Suprapubic skin (tissue), 4 donors: ENCODE results near the gene FHOD3. TPM values are rescaled to one million over a fixed set of nuclear protein-coding genes. Genes with fewer than 3 reads are reported as not detected.

Experiments used
- DNase-seq, 2 donors: peaks; one replicate each; pipeline ENCODE4 v3.0.0-alpha.2; 2019; ENCODE audit warnings: low spot score in 2 of 2
- H3K27ac ChIP-seq: fragments of 200-600 bp; sonication (generic); one replicate; pipeline ENCODE4 v1.5.1; 2019
- H3K27me3 ChIP-seq: fragments of 200-600 bp; sonication (generic); one replicate; pipeline ENCODE4 v1.5.1; 2019
- H3K36me3 ChIP-seq: fragments of 200-600 bp; sonication (generic); one replicate; pipeline ENCODE4 v1.5.1; 2019
- H3K4me1 ChIP-seq: fragments of 200-600 bp; sonication (generic); one replicate; pipeline ENCODE4 v1.5.1; 2019
- H3K4me3 ChIP-seq: fragments of 200-600 bp; sonication (generic); one replicate; pipeline ENCODE4 v1.5.1; 2019; ENCODE audit warnings: mild to moderate bottlenecking
- H3K9me3 ChIP-seq: fragments of 200-600 bp; sonication (generic); one replicate; pipeline ENCODE4 v1.5.1; 2019
- CTCF ChIP-seq, 2 donors: fragments of 200-600 bp in 1 of 2; fragments of 450-650 bp in 1 of 2; sonication (generic) in 1 of 2; IDR thresholded peaks; one replicate each; pipeline ENCODE4 v1.5.1; 2016 to 2019; ENCODE audit warnings: antibody characterized with exemption in 2 of 2, mild to moderate bottlenecking in 1 of 2, moderate library complexity in 1 of 2
- EP300 ChIP-seq: sonication (generic); formaldehyde crosslinking; IDR thresholded peaks from one replicate; pipeline ENCODE4 v1.6.1; 2017; ENCODE audit warnings: antibody characterized with exemption
- POLR2A ChIP-seq, 2 donors: fragments of 450-650 bp; IDR thresholded peaks; one replicate each; pipeline ENCODE4 v1.6.1; 2017; ENCODE audit warnings: antibody characterized with exemption in 2 of 2, mild to moderate bottlenecking in 2 of 2, moderate library complexity in 2 of 2
- POLR2AphosphoS5 ChIP-seq, 3 donors: sonication (generic); formaldehyde crosslinking; IDR thresholded peaks; one replicate each; pipeline ENCODE4 v1.6.1; 2017; ENCODE audit warnings: antibody characterized with exemption in 3 of 3
- WGBS: methylation state at CpG from one replicate; pipeline ENCODE4 v1.1.5; 2018; 5-methylcytosine and 5-hydroxymethylcytosine counted together
- total RNA-seq, 4 donors: library from RNA; depleted of rRNA; stranded (reverse); fragments of >200 nt; gene quantifications; one replicate each; pipeline ENCODE4 v1.1.0, GENCODE V29; 2016

FHOD3 gene
- total RNA-seq, 4 donors from 2014 or later, result 5.8 to 18.7 (median 15.5) TPM

DNA sequence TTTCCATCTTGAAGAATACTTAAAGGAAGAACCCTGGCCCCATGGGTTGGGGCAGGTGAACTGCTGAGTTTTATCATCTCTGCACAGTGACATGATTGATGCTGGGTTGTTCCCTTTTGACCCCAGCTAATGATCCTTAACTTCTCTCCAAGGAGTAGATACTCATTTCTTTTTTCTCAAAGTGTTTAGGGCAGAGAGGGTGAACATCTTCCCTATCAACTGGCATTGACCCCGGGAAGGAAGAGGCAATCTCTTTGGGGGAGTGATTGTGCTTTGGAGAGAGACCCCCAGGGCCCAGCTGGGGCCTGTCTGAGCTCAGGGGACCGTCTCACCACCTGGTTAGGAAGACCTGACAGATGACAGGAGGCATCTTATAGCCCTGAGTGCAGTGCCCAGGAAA, 190.6 kb downstream of the FHOD3 start:
- DNase-seq, result no peak
- Histone ChIP-seq H3K4me1 (no peaks in the 10 kb centered on the region), H3K27ac (no peak overlapping the region), H3K9me3 (no peaks in the 10 kb centered on the region), H3K4me3 (no peak overlapping the region), H3K36me3 (no peaks in the 10 kb centered on the region), H3K27me3 (no peaks in the 10 kb centered on the region)
- WGBS, result 50% methylated on average over 2 of the region's 2 CpGs
- TF ChIP-seq EP300, result no peak
- no peak for TF ChIP-seq POLR2A (IDR thresholded peaks at IDR 0.05)
- no peak for TF ChIP-seq POLR2AphosphoS5 (IDR thresholded peaks at IDR 0.05)
- TF ChIP-seq CTCF (IDR thresholded peaks at IDR 0.05), result no peak

GRCh38 chr18:36490897-36491296, 193.4 kb downstream of the FHOD3 start:
- TF ChIP-seq EP300, result no peak
- TF ChIP-seq POLR2A (IDR thresholded peaks at IDR 0.05), result no peak
- no peak for TF ChIP-seq CTCF (IDR thresholded peaks at IDR 0.05)
- TF ChIP-seq POLR2AphosphoS5 (IDR thresholded peaks at IDR 0.05), result no peak

GRCh38 chr18:36492604-36493329, 195.3 kb downstream of the FHOD3 start:
- Histone ChIP-seq H3K36me3 (no peaks in the 10 kb centered on the region), H3K4me3 (no peak overlapping the region), H3K27ac (no peak overlapping the region), H3K4me1 (no peaks in the 10 kb centered on the region), H3K27me3 (no peaks in the 10 kb centered on the region), H3K9me3 (no peaks in the 10 kb centered on the region)
- TF ChIP-seq EP300 (no peak), CTCF (IDR thresholded peaks at IDR 0.05) (no peak), POLR2AphosphoS5 (IDR thresholded peaks at IDR 0.05) (no peak), POLR2A (IDR thresholded peaks at IDR 0.05) (no peak)
- WGBS, result 91% methylated on average over 6 of the region's 6 CpGs
- DNase-seq, result no peak

More at GRCh38 chr18:36490897-36491296, 193.4 kb downstream of the FHOD3 start:
- Histone ChIP-seq H3K27me3 (no peaks in the 10 kb centered on the region), H3K27ac (no peak overlapping the region), H3K36me3 (no peaks in the 10 kb centered on the region), H3K4me1 (no peaks in the 10 kb centered on the region), H3K4me3 (no peak overlapping the region), H3K9me3 (no peaks in the 10 kb centered on the region)
- WGBS, result 95% methylated on average over 4 of the region's 4 CpGs
- no peak for DNase-seq

GRCh38 chr18:36493349-36494159, 196.0 kb downstream of the FHOD3 start:
- Histone ChIP-seq H3K36me3 (no peaks in the 10 kb centered on the region), H3K4me1 (no peaks in the 10 kb centered on the region), H3K27ac (no peak overlapping the region), H3K4me3 (no peak overlapping the region), H3K27me3 (no peaks in the 10 kb centered on the region), H3K9me3 (no peaks in the 10 kb centered on the region)
- DNase-seq, result no peak
- 75% methylated on average over 15 of the region's 15 CpGs for WGBS
- TF ChIP-seq POLR2A (IDR thresholded peaks at IDR 0.05), result no peak
- no peak for TF ChIP-seq CTCF (IDR thresholded peaks at IDR 0.05)
- TF ChIP-seq EP300, result no peak
- TF ChIP-seq POLR2AphosphoS5 (IDR thresholded peaks at IDR 0.05), result no peak

DNA sequence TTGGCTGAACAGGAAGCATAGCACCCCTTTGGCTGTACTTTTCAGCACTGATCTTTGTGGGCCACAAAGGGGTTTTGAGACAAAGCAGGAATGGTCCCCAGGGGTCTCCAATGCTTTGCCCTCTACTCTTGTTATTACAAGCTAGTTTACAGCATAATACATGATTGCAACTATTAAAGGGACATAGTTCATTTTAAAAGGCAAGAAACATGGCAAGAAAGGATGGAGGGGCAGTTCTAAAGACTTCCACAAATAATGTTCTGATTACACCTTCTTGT, 196.6 kb downstream of the FHOD3 start:
- no peaks in the 10 kb centered on the region for H3K36me3 ChIP-seq
- no peak for TF ChIP-seq POLR2AphosphoS5 (IDR thresholded peaks at IDR 0.05)
- TF ChIP-seq CTCF (IDR thresholded peaks at IDR 0.05), result no peak
- no peak for TF ChIP-seq POLR2A (IDR thresholded peaks at IDR 0.05)
- TF ChIP-seq EP300, result no peak
- DNase-seq, result no peak
- no peaks in the 10 kb centered on the region for H3K4me1 ChIP-seq
- H3K4me3 ChIP-seq, result no peak overlapping the region
- H3K9me3 ChIP-seq, result no peaks in the 10 kb centered on the region
- H3K27ac ChIP-seq, result no peak overlapping the region
- H3K27me3 ChIP-seq, result no peaks in the 10 kb centered on the region
